ENCODE data around the gene CISD3. TPM values are rescaled to one million over a fixed set of nuclear protein-coding genes. Genes with fewer than 3 reads are reported as not detected.
A peak's percentile ranks its signal among the peaks of the same experiment; 100 is the strongest.

The CISD3 gene
- total RNA-seq, 3 donors from 2014 or later: 8.9 to 15.0 (median 12.5) TPM

- intact Hi-C loops (cut with DNase I; ENCODE audit: low total_unique reads): no loop called here
- H3K36me3 ChIP-seq: no peaks in the 10 kb centered on the region
- no peaks in the 10 kb centered on the region for H3K27me3 ChIP-seq
- H3K4me3 ChIP-seq: peak overlapping the region; percentile 84 to 91 (median 88)
- peak overlapping the region; percentile 78 to 93 for H3K27ac ChIP-seq
- TF ChIP-seq CTCF (IDR thresholded peaks at IDR 0.05) (no peak), POLR2AphosphoS5 (IDR thresholded peaks at IDR 0.05) (no peak), POLR2A (IDR thresholded peaks at IDR 0.05) (no peak)
- H3K4me1 ChIP-seq: peaks cover 16 to 25% of the 10 kb centered on the region in 2 donors
- no peak for DNase-seq (ENCODE audit: low spot score in 2 of 2)
- no peaks in the 10 kb centered on the region for H3K9me3 ChIP-seq
These were observed 16.1 kb downstream of the CISD3 start for GRCh38 chr17:38746004-38746848.

GRCh38 chr17:38746849-38747462, 16.8 kb downstream of the CISD3 start:
- DNase-seq (ENCODE audit: low spot score in 2 of 2): no peak
- Histone ChIP-seq H3K36me3 (no peaks in the 10 kb centered on the region), H3K4me3 (peak overlapping the region; percentile 84 to 91 (median 88)), H3K27me3 (no peaks in the 10 kb centered on the region), H3K27ac (peak overlapping the region; percentile 78 to 93), H3K9me3 (no peaks in the 10 kb centered on the region), H3K4me1 (peaks cover 12 to 20% of the 10 kb centered on the region in 2 donors)
- TF ChIP-seq CTCF (IDR thresholded peaks at IDR 0.05): no peak
- no peak for TF ChIP-seq POLR2A (IDR thresholded peaks at IDR 0.05)
- TF ChIP-seq POLR2AphosphoS5 (IDR thresholded peaks at IDR 0.05): no peak
- intact Hi-C loops (cut with DNase I; ENCODE audit: low total_unique reads): no loop called here

GRCh38 chr17:38747463-38748148, 17.5 kb downstream of the CISD3 start:
- peak overlapping the region; percentile 78 to 93 for H3K27ac ChIP-seq
- no peaks in the 10 kb centered on the region for H3K9me3 ChIP-seq
- intact Hi-C loops (cut with DNase I; ENCODE audit: low total_unique reads): loop anchor here (1.0 kb wide), 1 partner anchor 43 kb away; no protein-coding TSS in a partner anchor
- peaks cover 5 to 16% of the 10 kb centered on the region in 2 donors for H3K4me1 ChIP-seq
- no peak for DNase-seq (ENCODE audit: low spot score in 2 of 2)
- TF ChIP-seq POLR2A (IDR thresholded peaks at IDR 0.05) (no peak), POLR2AphosphoS5 (IDR thresholded peaks at IDR 0.05) (peak in 1 of 3 donors; percentile 35)
- H3K36me3 ChIP-seq: no peaks in the 10 kb centered on the region
- peak overlapping the region; percentile 84 to 91 (median 88) for H3K4me3 ChIP-seq
- H3K27me3 ChIP-seq: no peaks in the 10 kb centered on the region

- DNase-seq (ENCODE audit: low spot score in 2 of 2): peak; percentile 87 to 91
- Histone ChIP-seq H3K4me3 (peak within 1 kb of the TSS; percentile 84 to 91 (median 88)), H3K36me3 (no peaks in the 10 kb centered on the region), H3K4me1 (peaks cover 4 to 14% of the 10 kb centered on the region in 2 donors), H3K27me3 (no peaks in the 10 kb centered on the region), H3K9me3 (no peaks in the 10 kb centered on the region), H3K27ac (peak within 1 kb of the TSS; percentile 78 to 93)
- intact Hi-C loops (cut with DNase I; ENCODE audit: low total_unique reads): loop anchor here (1.0 kb wide), 1 partner anchor 44 kb away; no protein-coding TSS in a partner anchor
- TF ChIP-seq CTCF (IDR thresholded peaks at IDR 0.05): no peak
- TF ChIP-seq POLR2AphosphoS5 (IDR thresholded peaks at IDR 0.05): peak in 1 of 3 donors; percentile 25
- TF ChIP-seq POLR2A (IDR thresholded peaks at IDR 0.05): peak; percentile 44
These were observed 18.2 kb downstream of the CISD3 start, which contains the start of gene PCGF2 for GRCh38 chr17:38748149-38748891. PCGF2 (minus strand) TSS chr17:38748336; CDS start chr17:38740402, 7,934 bp downstream.

GRCh38 chr17:38748892-38749222, 18.7 kb downstream of the CISD3 start:
- H3K9me3 ChIP-seq: no peaks in the 10 kb centered on the region
- peak overlapping the region; percentile 84 to 91 (median 88) for H3K4me3 ChIP-seq
- H3K27ac ChIP-seq: peak overlapping the region; percentile 78 to 93
- H3K36me3 ChIP-seq: no peaks in the 10 kb centered on the region
- intact Hi-C loops (cut with DNase I; ENCODE audit: low total_unique reads): loop anchor here (1.0 kb wide), 1 partner anchor 45 kb away; no protein-coding TSS in a partner anchor
- no peak for DNase-seq (ENCODE audit: low spot score in 2 of 2)
- no peak for TF ChIP-seq POLR2AphosphoS5 (IDR thresholded peaks at IDR 0.05)
- no peaks in the 10 kb centered on the region for H3K27me3 ChIP-seq
- peaks cover 4 to 20% of the 10 kb centered on the region in 2 donors for H3K4me1 ChIP-seq
